ENCODE data around the gene CDKL1. TPM values are rescaled to one million over a fixed set of nuclear protein-coding genes. Genes with fewer than 3 reads are reported as not detected.
A peak's percentile ranks its signal among the peaks of the same experiment; 100 is the strongest.

The CDKL1 gene
- total RNA-seq, 4 donors from 2014 or later = 2.9 to 16.6 (median 11.5) TPM

DNA sequence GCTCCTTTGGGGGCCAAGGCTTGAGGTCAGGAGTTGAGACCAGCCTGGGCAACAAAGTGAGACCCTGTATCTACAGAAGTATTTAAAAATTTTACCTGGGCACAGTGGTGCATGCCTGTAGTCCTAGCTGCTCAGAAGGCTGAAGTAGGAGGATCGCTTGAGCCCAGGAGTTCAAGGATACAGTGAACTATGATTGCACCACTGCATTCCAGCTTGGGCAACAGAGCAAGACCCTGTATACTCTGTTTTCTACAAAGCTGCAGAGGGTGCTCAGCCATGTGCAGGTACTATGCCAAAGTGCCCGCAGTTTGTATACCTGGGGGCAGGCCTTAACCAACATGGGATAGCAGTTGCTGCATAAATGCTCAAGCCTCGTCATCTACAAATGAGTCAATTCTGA is 26.8 kb upstream of the CDKL1 start:
- no peaks in the 10 kb centered on the region for H3K9me3 ChIP-seq
- H3K4me1 ChIP-seq = no peaks in the 10 kb centered on the region
- H3K27ac ChIP-seq = no peak overlapping the region
- no peak for DNase-seq
- H3K27me3 ChIP-seq = no peaks in the 10 kb centered on the region
- intact Hi-C loops (cut with DNase I) = no loop called here
- TF ChIP-seq, protein P1, sequence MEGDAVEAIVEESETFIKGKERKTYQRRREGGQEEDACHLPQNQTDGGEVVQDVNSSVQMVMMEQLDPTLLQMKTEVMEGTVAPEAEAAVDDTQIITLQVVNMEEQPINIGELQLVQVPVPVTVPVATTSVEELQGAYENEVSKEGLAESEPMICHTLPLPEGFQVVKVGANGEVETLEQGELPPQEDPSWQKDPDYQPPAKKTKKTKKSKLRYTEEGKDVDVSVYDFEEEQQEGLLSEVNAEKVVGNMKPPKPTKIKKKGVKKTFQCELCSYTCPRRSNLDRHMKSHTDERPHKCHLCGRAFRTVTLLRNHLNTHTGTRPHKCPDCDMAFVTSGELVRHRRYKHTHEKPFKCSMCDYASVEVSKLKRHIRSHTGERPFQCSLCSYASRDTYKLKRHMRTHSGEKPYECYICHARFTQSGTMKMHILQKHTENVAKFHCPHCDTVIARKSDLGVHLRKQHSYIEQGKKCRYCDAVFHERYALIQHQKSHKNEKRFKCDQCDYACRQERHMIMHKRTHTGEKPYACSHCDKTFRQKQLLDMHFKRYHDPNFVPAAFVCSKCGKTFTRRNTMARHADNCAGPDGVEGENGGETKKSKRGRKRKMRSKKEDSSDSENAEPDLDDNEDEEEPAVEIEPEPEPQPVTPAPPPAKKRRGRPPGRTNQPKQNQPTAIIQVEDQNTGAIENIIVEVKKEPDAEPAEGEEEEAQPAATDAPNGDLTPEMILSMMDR (IDR thresholded peaks at IDR 0.05) = no peak
- no peak for TF ChIP-seq POLR2A (IDR thresholded peaks at IDR 0.05)
- no peak overlapping the region for H3K4me3 ChIP-seq
- WGBS, 2 donors = 90 to 96% methylated on average over 2 of the region's 3 CpGs
- peaks cover 0 to 98% (median 5%) of the 10 kb centered on the region in 3 donors for H3K36me3 ChIP-seq

DNA sequence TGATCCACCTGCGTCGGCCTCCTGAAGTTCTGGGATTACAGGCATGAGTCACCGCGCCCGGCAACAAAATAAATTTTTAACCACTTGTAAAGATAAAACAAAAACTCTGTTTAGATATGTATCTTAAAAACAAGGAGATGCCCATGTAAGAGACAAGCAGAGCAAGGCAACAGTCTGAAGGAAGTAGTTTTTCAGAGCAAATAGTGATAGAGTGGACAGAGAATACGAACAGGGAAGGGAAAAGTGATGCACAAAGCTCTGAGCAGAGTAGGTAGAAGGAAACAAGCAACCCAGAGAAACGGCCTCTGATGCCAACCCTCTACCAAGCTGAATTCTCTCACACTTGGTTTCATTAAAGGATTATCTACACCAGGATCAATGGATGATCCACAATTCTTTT is 24.8 kb upstream of the CDKL1 start:
- TF ChIP-seq, protein P1 (IDR thresholded peaks at IDR 0.05) = no peak
- no peak for TF ChIP-seq POLR2A (IDR thresholded peaks at IDR 0.05)
- Histone ChIP-seq H3K36me3 (peaks cover 3 to 98% (median 9%) of the 10 kb centered on the region in 3 donors), H3K27ac (no peak overlapping the region), H3K9me3 (no peaks in the 10 kb centered on the region), H3K27me3 (no peaks in the 10 kb centered on the region), H3K4me3 (no peak overlapping the region), H3K4me1 (no peaks in the 10 kb centered on the region)
- DNase-seq = no peak
- WGBS, 2 donors = 91% methylated on average over 7 of the region's 7 CpGs
- intact Hi-C loops (cut with DNase I) = no loop called here

DNA sequence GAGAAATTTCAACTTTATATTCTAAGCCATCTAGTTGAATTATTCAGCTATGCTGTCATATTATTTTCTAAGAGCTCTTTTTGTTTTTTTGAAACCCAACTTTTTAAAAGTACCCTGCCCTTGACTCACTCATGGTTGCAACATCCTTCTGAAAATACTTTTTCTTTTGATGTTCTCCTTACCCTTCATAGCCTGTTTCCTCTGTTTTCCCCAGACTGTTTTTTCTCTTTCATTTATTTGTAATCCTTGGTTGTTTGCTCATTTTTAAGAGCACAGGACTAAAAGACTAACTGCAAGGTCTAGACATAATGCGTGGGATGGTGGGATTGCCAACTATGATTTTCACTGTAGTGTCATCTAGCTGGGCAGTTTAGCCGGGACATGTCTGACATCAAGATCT is 21.2 kb upstream of the CDKL1 start:
- Histone ChIP-seq H3K4me3 (no peak overlapping the region), H3K27me3 (no peaks in the 10 kb centered on the region), H3K9me3 (no peaks in the 10 kb centered on the region), H3K36me3 (peaks cover 4 to 71% (median 7%) of the 10 kb centered on the region in 3 donors), H3K4me1 (no peaks in the 10 kb centered on the region), H3K27ac (no peak overlapping the region)
- intact Hi-C loops (cut with DNase I) = no loop called here
- no peak for DNase-seq
- 100% methylated on average over 2 of the region's 2 CpGs for WGBS, 2 donors
- TF ChIP-seq, protein P1 (IDR thresholded peaks at IDR 0.05) = no peak
- no peak for TF ChIP-seq POLR2A (IDR thresholded peaks at IDR 0.05)

DNA sequence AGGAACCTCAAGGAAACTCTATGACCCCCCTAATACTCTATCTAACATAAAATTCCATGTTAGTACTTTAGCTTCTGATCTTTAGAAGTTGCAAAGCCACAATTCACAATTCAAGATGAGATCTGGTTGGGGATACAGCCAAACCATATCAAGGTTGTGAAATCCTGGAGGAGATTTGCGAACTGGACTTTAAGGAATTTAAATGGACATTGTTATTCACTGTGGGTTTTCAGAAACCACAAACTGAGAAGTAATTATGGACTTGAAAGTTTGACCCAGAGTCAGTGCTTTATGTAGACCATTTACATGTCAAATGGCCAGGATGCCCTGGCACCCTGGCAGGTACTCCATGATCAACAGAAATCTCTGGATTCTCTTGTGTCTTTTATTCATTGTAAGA is 14.2 kb upstream of the CDKL1 start:
- whole genome bisulfite sequencing, 2 donors = 79 to 92% methylated on average over 1 of the region's 1 CpG
- no peaks in the 10 kb centered on the region for H3K27me3 ChIP-seq
- TF ChIP-seq, protein P1 (IDR thresholded peaks at IDR 0.05) = no peak
- TF ChIP-seq POLR2A (IDR thresholded peaks at IDR 0.05) = no peak
- H3K27ac ChIP-seq = peak overlapping the region in 1 of 4 donors; percentile 13
- no peaks in the 10 kb centered on the region for H3K4me1 ChIP-seq
- no peaks in the 10 kb centered on the region for H3K9me3 ChIP-seq
- no peak overlapping the region for H3K4me3 ChIP-seq
- peaks cover 0 to 3% (median 0%) of the 10 kb centered on the region in 3 donors for H3K36me3 ChIP-seq
- intact Hi-C loops (cut with DNase I) = no loop called here
- no peak for DNase-seq

DNA sequence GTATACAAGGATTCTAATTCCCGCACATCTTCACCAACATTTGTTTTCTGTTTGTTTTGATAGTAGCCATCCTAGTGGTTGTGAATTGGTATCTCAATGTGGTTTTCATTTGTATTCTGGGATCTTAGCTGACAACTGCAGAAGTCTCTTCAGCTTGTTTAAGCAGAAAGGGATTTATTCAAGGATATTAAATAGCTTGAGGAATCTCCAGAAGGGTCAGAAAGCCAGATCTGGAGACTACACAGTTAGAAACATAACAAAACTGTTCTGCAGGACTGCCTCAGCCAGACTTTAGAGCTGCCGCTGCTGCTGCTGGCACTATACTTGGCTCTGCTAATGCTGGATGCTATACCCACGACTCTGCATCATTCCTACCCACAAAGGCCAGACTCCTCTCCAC is 13.4 kb upstream of the CDKL1 start:
- TF ChIP-seq, protein P1 (IDR thresholded peaks at IDR 0.05) = no peak
- TF ChIP-seq POLR2A (IDR thresholded peaks at IDR 0.05) = no peak
- intact Hi-C loops (cut with DNase I) = no loop called here
- H3K9me3 ChIP-seq = no peaks in the 10 kb centered on the region
- H3K27ac ChIP-seq = peak overlapping the region in 1 of 4 donors; percentile 13
- WGBS, 2 donors = 72 to 88% methylated on average over 2 to 3 of the region's 3 CpGs
- no peaks in the 10 kb centered on the region for H3K4me1 ChIP-seq
- no peaks in the 10 kb centered on the region for H3K27me3 ChIP-seq
- H3K36me3 ChIP-seq = no peaks in the 10 kb centered on the region
- H3K4me3 ChIP-seq = no peak overlapping the region
- DNase-seq = no peak

All from esophagus squamous epithelium (tissue), 5 donors.